DND-41 (cell line): ENCODE results near the gene PGBD5.

Source experiments
- ATAC-seq: fragments of 200-7000 bp; cut with Tn5 transposase; 3 replicates; pipeline ENCODE4 v1.9.1; 2021; ENCODE audit warnings: low read depth; ENCODE audit not compliant: insufficient read depth
- DNase-seq: peaks from one replicate; pipeline ENCODE4 v3.0.0-alpha.2; 2020
- H2AFZ ChIP-seq: 2 replicates; pipeline ENCODE4 v1.6.0; 2012; ENCODE audit warnings: low read depth, low read length
- H3K27ac ChIP-seq: 2 replicates; pipeline ENCODE4 v1.5.1; 2012; ENCODE audit warnings: low read length, inconsistent platforms
- H3K27me3 ChIP-seq: fragments of 200-600 bp; sonication (generic); 2 replicates; pipeline ENCODE4 v1.6.0; 2012; ENCODE audit warnings: low read length, mild to moderate bottlenecking, inconsistent platforms; ENCODE audit not compliant: insufficient read depth, poor library complexity
- H3K36me3 ChIP-seq: 2 replicates; pipeline ENCODE4 v1.5.1; 2012; ENCODE audit warnings: low read length, inconsistent platforms; ENCODE audit not compliant: insufficient read depth
- H3K4me1 ChIP-seq: 2 replicates; pipeline ENCODE4 v1.5.1; 2012; ENCODE audit warnings: mild to moderate bottlenecking, low read length; ENCODE audit not compliant: insufficient read depth
- H3K4me2 ChIP-seq: 2 replicates; pipeline ENCODE4 v1.6.0; 2012; ENCODE audit warnings: mild to moderate bottlenecking, moderate library complexity, low read length, inconsistent platforms; ENCODE audit not compliant: insufficient read depth
- H3K4me3 ChIP-seq, 2 experiments: fragments of 200-600 bp in 1 of 2; shearing (Covaris generic) in 1 of 2; 2 replicates each; pipeline ENCODE4 v1.5.1; 2012 to 2016; ENCODE audit warnings: inconsistent platforms in 2 of 2, low read length in 2 of 2, mild to moderate bottlenecking in 2 of 2, low read depth in 1 of 2, moderate library complexity in 1 of 2
- H3K79me2 ChIP-seq: 2 replicates; pipeline ENCODE4 v1.6.0; 2012; ENCODE audit warnings: low read length, inconsistent platforms; ENCODE audit not compliant: insufficient read depth
- H3K9ac ChIP-seq: 2 replicates; pipeline ENCODE4 v1.6.0; 2012; ENCODE audit warnings: low read depth, mild to moderate bottlenecking, inconsistent platforms, low read length, moderate library complexity
- H3K9me3 ChIP-seq: 2 replicates; pipeline ENCODE4 v1.5.1; 2012; ENCODE audit warnings: low read length, moderate library complexity, mild to moderate bottlenecking, inconsistent platforms; ENCODE audit not compliant: insufficient read depth, severe bottlenecking
- H4K20me1 ChIP-seq: 2 replicates; pipeline ENCODE4 v1.6.0; 2012; ENCODE audit warnings: low read length; ENCODE audit not compliant: insufficient read depth
- CTCF ChIP-seq: IDR thresholded peaks from 2 replicates; pipeline ENCODE4 v1.5.1; 2012; ENCODE audit warnings: borderline replicate concordance, low read length, moderate library complexity, mild to moderate bottlenecking; ENCODE audit not compliant: poor library complexity, severe bottlenecking; ENCODE audit errors: extremely low read depth
- EZH2 ChIP-seq: IDR thresholded peaks from 3 replicates; pipeline ENCODE4 v1.6.1; 2012; ENCODE audit warnings: borderline replicate concordance, low read depth, mild to moderate bottlenecking, moderate library complexity, low read length, inconsistent platforms; ENCODE audit not compliant: severe bottlenecking

PGBD5 gene

GRCh38 chr1:230427981-230428380, 1.8 kb upstream of the PGBD5 start:
- Histone ChIP-seq H3K79me2 (no peaks in the 10 kb centered on the region), H3K9me3 (no peaks in the 10 kb centered on the region), H3K36me3 (no peaks in the 10 kb centered on the region), H3K4me1 (peaks cover 4% of the 10 kb centered on the region; the same call in 1 of the 2 replicates), H3K27ac (no peak overlapping the region), H4K20me1 (no peaks in the 10 kb centered on the region), H3K27me3 (peaks cover 22% of the 10 kb centered on the region), H3K4me2 (no peak overlapping the region), H3K4me3 (no peak overlapping the region), H2AFZ (no peak overlapping the region), H3K9ac (no peak overlapping the region)
- DNase-seq (no peak), ATAC-seq (no peak)
- TF ChIP-seq CTCF, result no peak
- TF ChIP-seq EZH2, result no peak

- no peaks in the 10 kb centered on the region for H3K9me3 ChIP-seq
- H3K27me3 ChIP-seq, result peaks cover 27% of the 10 kb centered on the region
- no peak for DNase-seq
- H3K4me1 ChIP-seq, result peaks cover 4% of the 10 kb centered on the region; the same call in 1 of the 2 replicates
- no peak overlapping the region for H3K4me2 ChIP-seq
- no peak overlapping the region for H3K9ac ChIP-seq
- no peaks in the 10 kb centered on the region for H3K79me2 ChIP-seq
- H2AFZ ChIP-seq, result no peak overlapping the region
- no peak overlapping the region for H3K27ac ChIP-seq
- no peak for ATAC-seq
- H3K36me3 ChIP-seq, result no peaks in the 10 kb centered on the region
- H3K4me3 ChIP-seq, result no peak overlapping the region
- no peaks in the 10 kb centered on the region for H4K20me1 ChIP-seq
- TF ChIP-seq EZH2 (no peak), CTCF (no peak)
These were observed 1.2 kb upstream of the PGBD5 start for GRCh38 chr1:230427094-230427876.

DNA sequence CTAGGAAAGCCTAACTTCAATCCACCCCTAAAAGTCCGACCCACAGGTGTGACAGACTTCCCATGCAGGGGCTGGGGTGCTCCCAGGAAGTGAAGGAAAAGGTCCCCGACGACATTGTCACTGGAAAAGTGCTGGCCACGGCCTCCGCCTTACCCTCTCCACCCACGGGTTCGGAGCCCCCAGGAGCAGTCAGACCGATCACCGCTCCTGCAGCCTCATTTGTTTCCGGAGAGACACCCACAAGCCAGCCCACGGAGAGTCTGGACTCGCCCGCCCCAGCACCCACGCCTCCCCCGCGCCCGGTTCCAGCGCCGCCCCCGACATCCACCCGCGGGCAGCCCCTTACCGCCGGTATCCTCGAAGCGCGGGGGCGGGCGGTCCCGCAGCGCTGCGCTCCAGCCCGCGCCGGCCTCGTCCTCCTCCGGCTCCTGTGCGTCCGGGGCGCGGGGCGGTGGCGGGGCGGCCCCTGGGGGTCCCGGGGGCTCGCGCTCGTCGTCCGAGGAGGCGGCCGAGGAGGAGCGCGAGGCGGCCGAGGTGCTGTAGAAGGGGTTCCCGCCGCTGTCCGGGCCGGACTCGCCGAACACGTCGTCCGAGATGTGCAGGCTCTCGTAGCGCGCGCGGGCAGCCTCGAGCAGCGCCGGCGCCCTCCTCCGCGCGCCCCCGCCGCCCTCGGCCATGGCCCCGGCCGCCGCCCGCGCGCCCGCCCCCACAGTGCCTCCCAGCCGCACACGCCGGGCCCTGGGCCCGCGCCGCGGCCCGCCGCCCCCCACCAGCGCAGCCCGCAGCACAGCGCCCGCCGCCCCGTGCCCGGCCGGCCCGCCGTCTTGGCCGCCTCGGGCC, 660 bp downstream of the PGBD5 start:
- Histone ChIP-seq H3K4me2 (peak overlapping the region; percentile 30; the same call in 1 of the 2 replicates), H3K9ac (no peak overlapping the region), H3K27me3 (peaks cover 33% of the 10 kb centered on the region), H3K9me3 (no peaks in the 10 kb centered on the region), H3K36me3 (no peaks in the 10 kb centered on the region), H3K4me1 (peaks cover 4% of the 10 kb centered on the region; the same call in 1 of the 2 replicates), H4K20me1 (no peaks in the 10 kb centered on the region), H3K4me3 (peak overlapping the region in 1 of 2 experiments; percentile 22; a peak in 1 of 4 replicates), H2AFZ (no peak overlapping the region), H3K27ac (no peak overlapping the region), H3K79me2 (no peaks in the 10 kb centered on the region)
- DNase-seq (no peak), ATAC-seq (no peak)
- no peak for TF ChIP-seq CTCF
- TF ChIP-seq EZH2, result no peak
